HEK293 (cell line): Measurements from ENCODE around the gene PLXNA2.

Experiments used
- CTCF ChIA-PET: fragments of 350-600 bp; formaldehyde crosslinking; extraction: SDS; loops from one replicate; lab custom pipeline; 2021; ENCODE audit warnings: antibody characterized with exemption; lab: Yijun Ruan, JAX
- POLR2A ChIA-PET: fragments of 300-600 bp; formaldehyde crosslinking; extraction: SDS; loops from one replicate; lab custom pipeline; 2020; ENCODE audit warnings: antibody characterized with exemption, inconsistent platforms; lab: Yijun Ruan, JAX
- H3K27ac ChIP-seq: fragments of 200-500 bp; sonication (Bioruptor generic); 2 replicates; pipeline ENCODE4 v1.5.1; 2014; ENCODE audit warnings: low read depth, low read length, control low read depth, inconsistent platforms; ENCODE audit errors: extremely low read depth
- H3K36me3 ChIP-seq, 2 experiments: fragments of 200-500 bp in 1 of 2; sonication (Bioruptor generic) in 1 of 2; 1 replicate in 1 of 2; 2 replicates in 1 of 2; pipeline ENCODE4 v1.5.1; 2014 to 2017; ENCODE audit warnings: inconsistent platforms in 2 of 2, low read length in 2 of 2; ENCODE audit not compliant: control insufficient read depth in 2 of 2, insufficient read depth in 1 of 2
- H3K4me1 ChIP-seq: fragments of 200-500 bp; sonication (Bioruptor generic); 2 replicates; pipeline ENCODE4 v1.5.1; 2014; ENCODE audit warnings: mild to moderate bottlenecking, low read length, inconsistent platforms; ENCODE audit not compliant: control insufficient read depth, insufficient read depth
- H3K4me3 ChIP-seq: 2 replicates; pipeline ENCODE4 v1.5.1; 2011; ENCODE audit warnings: low read depth, mild to moderate bottlenecking, control low read depth, low read length, moderate library complexity
- H3K9me3 ChIP-seq: fragments of 200-500 bp; sonication (Bioruptor generic); 2 replicates; pipeline ENCODE4 v1.5.1; 2014; ENCODE audit warnings: low read depth, low read length, inconsistent platforms; ENCODE audit not compliant: control insufficient read depth, insufficient read depth
- OVOL3 ChIP-seq: fragments of 450-650 bp; formaldehyde crosslinking; IDR thresholded peaks from 2 replicates; pipeline ENCODE4 v1.5.1; 2016; ENCODE audit warnings: missing biosample characterization, missing genetic modification characterization
- SP7 ChIP-seq: fragments of 450-650 bp; formaldehyde crosslinking; IDR thresholded peaks from 2 replicates; pipeline ENCODE4 v1.5.1; 2016; ENCODE audit warnings: missing biosample characterization, missing genetic modification characterization
- ZFHX2 ChIP-seq: fragments of 450-650 bp; formaldehyde crosslinking; conservative IDR thresholded peaks from 2 replicates; pipeline ENCODE4 v1.5.1; 2016; ENCODE audit warnings: missing biosample characterization, missing genetic modification characterization
- ZFP41 ChIP-seq: fragments of 450-650 bp; formaldehyde crosslinking; IDR thresholded peaks from 2 replicates; pipeline ENCODE4 v1.5.1; 2016; ENCODE audit warnings: missing biosample characterization, missing genetic modification characterization, borderline replicate concordance
- ZIC2 ChIP-seq: fragments of 450-650 bp; formaldehyde crosslinking; IDR thresholded peaks from 2 replicates; pipeline ENCODE4 v1.5.1; 2016; ENCODE audit warnings: missing biosample characterization, missing genetic modification characterization
- ZNF112 ChIP-seq: fragments of 450-650 bp; formaldehyde crosslinking; IDR thresholded peaks from 2 replicates; pipeline ENCODE4 v1.5.0; 2017; ENCODE audit warnings: missing biosample characterization, missing genetic modification characterization
- ZNF184 ChIP-seq: fragments of 450-650 bp; IDR thresholded peaks from 2 replicates; pipeline ENCODE4 v1.5.1; 2018; ENCODE audit warnings: missing biosample characterization, mild to moderate bottlenecking, missing genetic modification characterization
- ZNF211 ChIP-seq: fragments of 450-650 bp; formaldehyde crosslinking; IDR thresholded peaks from 2 replicates; pipeline ENCODE4 v1.5.1; 2016; ENCODE audit warnings: low read depth, missing biosample characterization, missing genetic modification characterization
- ZNF292 ChIP-seq: fragments of 450-650 bp; formaldehyde crosslinking; IDR thresholded peaks from 2 replicates; pipeline ENCODE4 v1.5.1; 2016; ENCODE audit warnings: low read depth, missing biosample characterization, missing genetic modification characterization, borderline replicate concordance
- ZNF350 ChIP-seq: fragments of 450-650 bp; formaldehyde crosslinking; IDR thresholded peaks from 2 replicates; pipeline ENCODE4 v1.5.0; 2017; ENCODE audit warnings: missing biosample characterization, mild to moderate bottlenecking, missing genetic modification characterization
- ZNF394 ChIP-seq: fragments of 450-650 bp; formaldehyde crosslinking; IDR thresholded peaks from 2 replicates; pipeline ENCODE4 v1.5.1; 2016; ENCODE audit warnings: missing biosample characterization, missing genetic modification characterization, mild to moderate bottlenecking, moderate library complexity, borderline replicate concordance
- ZNF473 ChIP-seq: fragments of 450-650 bp; formaldehyde crosslinking; IDR thresholded peaks from 2 replicates; pipeline ENCODE4 v1.5.1; 2017; ENCODE audit warnings: missing biosample characterization, missing genetic modification characterization
- ZNF549 ChIP-seq: fragments of 450-650 bp; IDR thresholded peaks from 2 replicates; pipeline ENCODE4 v1.5.1; 2018; ENCODE audit warnings: missing biosample characterization, missing genetic modification characterization, mild to moderate bottlenecking, inconsistent platforms, moderate library complexity
- ZNF623 ChIP-seq: fragments of 450-650 bp; formaldehyde crosslinking; IDR thresholded peaks from 2 replicates; pipeline ENCODE4 v1.5.1; 2016; ENCODE audit warnings: missing biosample characterization, missing genetic modification characterization
- ZNF785 ChIP-seq: fragments of 450-650 bp; formaldehyde crosslinking; IDR thresholded peaks from 2 replicates; pipeline ENCODE4 v1.5.1; 2016; ENCODE audit warnings: missing biosample characterization, missing genetic modification characterization
- ZNF843 ChIP-seq: fragments of 450-650 bp; formaldehyde crosslinking; IDR thresholded peaks from 2 replicates; pipeline ENCODE4 v1.5.1; 2016; ENCODE audit warnings: missing biosample characterization, missing genetic modification characterization
- TF ChIP-seq, protein P1 (sequence below): fragments of 450-650 bp; formaldehyde crosslinking; IDR thresholded peaks from 2 replicates; pipeline ENCODE4 v1.5.1; 2016; ENCODE audit warnings: missing biosample characterization, missing genetic modification characterization
- TF ChIP-seq, protein P2 (sequence below): fragments of 450-650 bp; formaldehyde crosslinking; IDR thresholded peaks from 2 replicates; pipeline ENCODE4 v1.5.1; 2016; ENCODE audit warnings: missing biosample characterization, missing genetic modification characterization
- TF ChIP-seq, protein P3 (sequence below): fragments of 450-650 bp; formaldehyde crosslinking; IDR thresholded peaks from 2 replicates; pipeline ENCODE4 v1.5.1; 2016; ENCODE audit warnings: missing biosample characterization, missing genetic modification characterization

Gene PLXNA2

DNA sequence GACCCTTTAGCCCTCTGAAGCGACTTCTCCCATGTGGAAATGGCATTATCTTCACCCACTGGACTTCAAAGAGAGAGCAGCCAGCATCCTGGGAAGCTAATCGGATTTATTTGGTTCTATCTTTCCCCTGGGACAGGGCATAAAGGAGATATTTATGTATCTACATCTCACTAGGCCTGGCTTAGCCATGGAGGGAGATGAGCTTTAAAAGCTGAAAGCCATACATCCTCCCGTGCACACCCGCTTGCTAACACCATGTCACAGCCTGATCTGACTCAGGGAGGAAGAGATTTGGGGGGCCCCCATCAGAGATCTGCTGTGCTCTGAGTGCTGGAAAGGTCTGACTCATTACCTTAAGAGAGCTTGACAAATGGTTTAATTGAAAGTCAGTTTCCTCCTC lies 155.9 kb downstream of the PLXNA2 start:
- Histone ChIP-seq H3K36me3 (peaks cover 0 to 32% of the 10 kb centered on the region in 2 experiments; a peak in 1 of 3 replicates), H3K4me1 (no peaks in the 10 kb centered on the region), H3K9me3 (no peaks in the 10 kb centered on the region), H3K27ac (no peak overlapping the region), H3K4me3 (no peak overlapping the region)
- CTCF ChIA-PET: interaction anchor here (0.7 to 1.3 kb wide), 5 partner anchors 13 to 156 kb away, joined by 3 to 5 read pairs (median 3); no protein-coding TSS in a partner anchor
- no peak for TF ChIP-seq ZNF394 (tag by site-specific recombination)
- TF ChIP-seq ZNF292 (tag by site-specific recombination): no peak
- TF ChIP-seq SP7: no peak
- TF ChIP-seq ZIC2 (tag by site-specific recombination): no peak
- no peak for TF ChIP-seq ZFP41
- no peak for TF ChIP-seq ZNF785 (tag by site-specific recombination)
- TF ChIP-seq, protein P1, sequence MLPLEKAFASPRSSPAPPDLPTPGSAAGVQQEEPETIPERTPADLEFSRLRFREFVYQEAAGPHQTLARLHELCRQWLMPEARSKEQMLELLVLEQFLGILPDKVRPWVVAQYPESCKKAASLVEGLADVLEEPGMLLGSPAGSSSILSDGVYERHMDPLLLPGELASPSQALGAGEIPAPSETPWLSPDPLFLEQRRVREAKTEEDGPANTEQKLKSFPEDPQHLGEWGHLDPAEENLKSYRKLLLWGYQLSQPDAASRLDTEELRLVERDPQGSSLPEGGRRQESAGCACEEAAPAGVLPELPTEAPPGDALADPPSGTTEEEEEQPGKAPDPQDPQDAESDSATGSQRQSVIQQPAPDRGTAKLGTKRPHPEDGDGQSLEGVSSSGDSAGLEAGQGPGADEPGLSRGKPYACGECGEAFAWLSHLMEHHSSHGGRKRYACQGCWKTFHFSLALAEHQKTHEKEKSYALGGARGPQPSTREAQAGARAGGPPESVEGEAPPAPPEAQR (tag by site-specific recombination): no peak
- TF ChIP-seq ZNF112 (tag by site-specific recombination): no peak
- TF ChIP-seq ZNF843: no peak
- TF ChIP-seq OVOL3 (tag by site-specific recombination): no peak
- no peak for TF ChIP-seq ZFHX2 (tag by site-specific recombination)
- TF ChIP-seq, protein P2, sequence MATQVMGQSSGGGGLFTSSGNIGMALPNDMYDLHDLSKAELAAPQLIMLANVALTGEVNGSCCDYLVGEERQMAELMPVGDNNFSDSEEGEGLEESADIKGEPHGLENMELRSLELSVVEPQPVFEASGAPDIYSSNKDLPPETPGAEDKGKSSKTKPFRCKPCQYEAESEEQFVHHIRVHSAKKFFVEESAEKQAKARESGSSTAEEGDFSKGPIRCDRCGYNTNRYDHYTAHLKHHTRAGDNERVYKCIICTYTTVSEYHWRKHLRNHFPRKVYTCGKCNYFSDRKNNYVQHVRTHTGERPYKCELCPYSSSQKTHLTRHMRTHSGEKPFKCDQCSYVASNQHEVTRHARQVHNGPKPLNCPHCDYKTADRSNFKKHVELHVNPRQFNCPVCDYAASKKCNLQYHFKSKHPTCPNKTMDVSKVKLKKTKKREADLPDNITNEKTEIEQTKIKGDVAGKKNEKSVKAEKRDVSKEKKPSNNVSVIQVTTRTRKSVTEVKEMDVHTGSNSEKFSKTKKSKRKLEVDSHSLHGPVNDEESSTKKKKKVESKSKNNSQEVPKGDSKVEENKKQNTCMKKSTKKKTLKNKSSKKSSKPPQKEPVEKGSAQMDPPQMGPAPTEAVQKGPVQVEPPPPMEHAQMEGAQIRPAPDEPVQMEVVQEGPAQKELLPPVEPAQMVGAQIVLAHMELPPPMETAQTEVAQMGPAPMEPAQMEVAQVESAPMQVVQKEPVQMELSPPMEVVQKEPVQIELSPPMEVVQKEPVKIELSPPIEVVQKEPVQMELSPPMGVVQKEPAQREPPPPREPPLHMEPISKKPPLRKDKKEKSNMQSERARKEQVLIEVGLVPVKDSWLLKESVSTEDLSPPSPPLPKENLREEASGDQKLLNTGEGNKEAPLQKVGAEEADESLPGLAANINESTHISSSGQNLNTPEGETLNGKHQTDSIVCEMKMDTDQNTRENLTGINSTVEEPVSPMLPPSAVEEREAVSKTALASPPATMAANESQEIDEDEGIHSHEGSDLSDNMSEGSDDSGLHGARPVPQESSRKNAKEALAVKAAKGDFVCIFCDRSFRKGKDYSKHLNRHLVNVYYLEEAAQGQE (tag by site-specific recombination): no peak
- TF ChIP-seq, protein P3, sequence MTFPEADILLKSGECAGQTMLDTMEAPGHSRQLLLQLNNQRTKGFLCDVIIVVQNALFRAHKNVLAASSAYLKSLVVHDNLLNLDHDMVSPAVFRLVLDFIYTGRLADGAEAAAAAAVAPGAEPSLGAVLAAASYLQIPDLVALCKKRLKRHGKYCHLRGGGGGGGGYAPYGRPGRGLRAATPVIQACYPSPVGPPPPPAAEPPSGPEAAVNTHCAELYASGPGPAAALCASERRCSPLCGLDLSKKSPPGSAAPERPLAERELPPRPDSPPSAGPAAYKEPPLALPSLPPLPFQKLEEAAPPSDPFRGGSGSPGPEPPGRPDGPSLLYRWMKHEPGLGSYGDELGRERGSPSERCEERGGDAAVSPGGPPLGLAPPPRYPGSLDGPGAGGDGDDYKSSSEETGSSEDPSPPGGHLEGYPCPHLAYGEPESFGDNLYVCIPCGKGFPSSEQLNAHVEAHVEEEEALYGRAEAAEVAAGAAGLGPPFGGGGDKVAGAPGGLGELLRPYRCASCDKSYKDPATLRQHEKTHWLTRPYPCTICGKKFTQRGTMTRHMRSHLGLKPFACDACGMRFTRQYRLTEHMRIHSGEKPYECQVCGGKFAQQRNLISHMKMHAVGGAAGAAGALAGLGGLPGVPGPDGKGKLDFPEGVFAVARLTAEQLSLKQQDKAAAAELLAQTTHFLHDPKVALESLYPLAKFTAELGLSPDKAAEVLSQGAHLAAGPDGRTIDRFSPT (tag by site-specific recombination): no peak
- TF ChIP-seq ZNF211 (tag by site-specific recombination): no peak
- TF ChIP-seq ZNF350 (tag by site-specific recombination): no peak
- TF ChIP-seq ZNF473 (tag by site-specific recombination): no peak
- no peak for TF ChIP-seq ZNF549 (tag by site-specific recombination)
- POLR2A ChIA-PET: no interaction called here

DNA sequence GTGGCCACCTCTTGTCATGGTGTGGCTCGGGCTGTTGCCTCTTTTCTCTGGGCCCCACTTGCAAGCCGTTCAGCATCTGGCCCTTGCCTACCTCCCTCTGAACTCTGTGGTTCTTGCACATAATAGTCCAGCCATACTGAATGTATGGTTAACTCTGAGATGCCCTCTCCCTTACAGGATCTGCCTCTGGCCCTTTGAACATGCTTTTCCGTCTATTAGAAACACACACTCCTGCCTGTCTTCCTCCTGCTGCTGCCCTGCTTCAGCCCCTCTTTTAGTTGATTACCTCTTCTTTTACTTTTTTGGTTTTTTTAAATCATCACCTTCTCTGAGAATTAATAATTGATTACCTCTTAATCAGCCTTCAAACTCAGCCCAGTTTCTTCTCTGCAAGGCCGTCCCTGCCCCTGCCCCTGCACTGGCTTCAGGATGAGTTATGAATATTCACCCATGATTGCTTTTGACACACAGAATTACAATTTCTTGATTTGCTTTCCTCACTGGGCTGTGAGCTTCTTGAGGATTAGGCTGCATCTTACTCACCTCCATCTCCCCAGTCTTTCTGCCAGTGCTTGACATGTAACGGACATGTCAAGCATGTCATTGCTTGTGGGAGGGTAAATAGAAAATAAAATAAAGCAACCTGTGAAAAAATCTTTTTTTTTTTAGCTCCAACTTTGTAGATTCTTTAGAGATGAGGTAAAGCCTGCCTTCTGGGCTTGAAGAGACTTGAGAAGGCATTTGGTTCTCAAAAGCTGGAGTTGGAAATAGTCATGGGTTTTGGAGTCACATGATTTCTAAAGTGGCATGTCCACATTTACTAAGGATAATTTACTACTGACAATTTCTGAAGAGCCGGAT lies 158.3 kb downstream of the PLXNA2 start:
- no peaks in the 10 kb centered on the region for H3K9me3 ChIP-seq
- peak; percentile 59 for TF ChIP-seq ZNF623 (tag by site-specific recombination)
- TF ChIP-seq ZNF184 (tag by site-specific recombination): no peak
- POLR2A ChIA-PET: no interaction called here
- H3K4me3 ChIP-seq: no peak overlapping the region
- H3K27ac ChIP-seq: no peak overlapping the region
- CTCF ChIA-PET: interaction anchor here (0.6 kb wide), 1 partner anchor 73 kb away, joined by 3 read pairs; no protein-coding TSS in a partner anchor
- no peaks in the 10 kb centered on the region for H3K4me1 ChIP-seq
- peaks cover 0 to 27% of the 10 kb centered on the region in 2 experiments; a peak in 1 of 3 replicates for H3K36me3 ChIP-seq
